Stimulated activated CD8-positive, alpha-beta memory T cell treated with anti-CD3 and anti-CD28 coated beads, Interleukin-7, amount 100 ng/mL, for 4 hours (primary cell): Measurements from ENCODE around the gene CD3E.
"Not testable (repeated sequence)": the region's sequence is repeated elsewhere in the genome, so short reads cannot be mapped to it uniquely, and the experiment has no call there.

Experiments used
- DNase-seq, 2 donors: peaks; one replicate each; pipeline ENCODE4 v3.0.0-alpha.2; 2020; ENCODE audit warnings: low read depth in 2 of 2

Gene CD3E

GRCh38 chr11:118290923-118291322 lies 13.6 kb upstream of the CD3E start:
- DNase-seq, result peak in 1 of 2 donors; percentile 31

- DNase-seq, result no peak
Measured at GRCh38 chr11:118291477-118292135, 12.9 kb upstream of the CD3E start.

DNA sequence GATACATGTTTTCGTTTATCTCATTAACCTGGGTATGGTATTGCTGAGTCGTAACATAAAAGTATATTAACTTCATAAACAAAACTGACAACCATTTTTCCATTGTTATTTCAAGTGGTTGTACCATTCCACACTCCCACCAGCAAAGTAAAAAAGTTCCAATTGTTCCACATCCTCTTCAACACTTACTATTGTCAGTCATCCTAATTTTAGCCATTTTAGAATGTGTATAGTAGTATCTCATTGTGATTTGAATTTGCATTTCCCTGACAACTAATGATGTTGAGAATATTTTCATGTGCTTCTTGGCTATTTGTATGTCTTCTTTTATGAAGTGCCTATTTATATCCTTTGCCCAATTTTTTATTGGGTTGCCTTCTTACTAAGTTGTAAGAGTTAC lies 10.5 kb upstream of the CD3E start:
- no peak for DNase-seq

GRCh38 chr11:118295199-118295598 lies 9.3 kb upstream of the CD3E start:
- no peak for DNase-seq

DNA sequence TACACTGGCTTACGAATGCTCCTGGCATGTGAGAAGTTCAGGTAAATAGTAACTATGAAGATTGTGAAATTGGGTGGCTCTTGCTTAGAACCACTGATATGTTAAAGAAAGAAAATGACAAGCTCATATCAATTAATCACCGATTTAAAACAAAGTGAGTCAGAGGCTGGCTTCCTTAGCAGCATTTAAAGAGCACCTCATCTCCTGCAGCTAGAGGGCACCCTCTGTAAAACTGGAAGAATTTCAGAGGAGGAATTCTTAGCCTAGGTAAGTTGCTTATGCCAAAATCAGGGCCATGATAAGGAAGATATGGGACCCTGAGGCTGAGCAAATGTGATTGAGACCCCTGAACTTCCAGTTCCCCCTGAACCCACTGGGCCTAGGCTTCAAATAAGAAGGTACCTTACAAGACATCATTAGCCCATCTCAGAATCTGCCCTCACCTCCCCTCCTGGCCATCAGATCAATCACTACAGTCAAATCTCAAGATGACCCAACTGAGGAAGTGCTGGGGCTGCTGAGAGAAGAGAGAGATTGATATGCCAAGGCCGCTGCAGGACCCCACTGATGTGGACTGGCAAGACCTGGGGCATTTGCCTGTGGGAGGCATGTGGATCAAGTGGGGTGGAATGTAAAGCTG lies 8.6 kb upstream of the CD3E start:
- DNase-seq, result peak; percentile 31 to 43

GRCh38 chr11:118301600-118302195 lies 2.8 kb upstream of the CD3E start:
- no peak for DNase-seq

GRCh38 chr11:118304227-118304567 lies 333 bp upstream of the CD3E start:
- DNase-seq, result no peak

DNA sequence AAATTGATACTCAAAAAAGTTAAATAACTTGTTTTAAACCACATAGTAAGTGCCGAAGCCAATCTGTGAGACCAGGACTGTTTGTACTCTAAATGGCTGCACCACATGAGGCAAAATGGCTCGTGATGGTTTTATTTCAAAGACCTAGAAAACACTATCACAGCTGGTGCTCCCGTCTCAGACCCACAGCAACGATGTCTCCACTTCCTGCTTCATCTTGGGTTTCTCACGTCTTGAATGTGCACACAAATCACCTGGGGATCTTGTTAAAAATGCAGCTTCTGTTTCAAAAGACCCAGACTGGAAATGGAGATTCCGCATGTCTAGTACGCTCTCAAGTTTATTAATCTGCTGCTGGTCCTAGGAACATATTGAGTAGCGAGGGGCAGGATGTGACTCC lies 1.2 kb downstream of the CD3E start:
- DNase-seq, result no peak

GRCh38 chr11:118306556-118306955 lies 2.0 kb downstream of the CD3E start:
- DNase-seq, result peak; percentile 38 to 45

GRCh38 chr11:118308995-118309528 lies 4.5 kb downstream of the CD3E start:
- not testable (repeated sequence) for DNase-seq

- no peak for DNase-seq
Measured at GRCh38 chr11:118310271-118310670, 5.7 kb downstream of the CD3E start.

DNA sequence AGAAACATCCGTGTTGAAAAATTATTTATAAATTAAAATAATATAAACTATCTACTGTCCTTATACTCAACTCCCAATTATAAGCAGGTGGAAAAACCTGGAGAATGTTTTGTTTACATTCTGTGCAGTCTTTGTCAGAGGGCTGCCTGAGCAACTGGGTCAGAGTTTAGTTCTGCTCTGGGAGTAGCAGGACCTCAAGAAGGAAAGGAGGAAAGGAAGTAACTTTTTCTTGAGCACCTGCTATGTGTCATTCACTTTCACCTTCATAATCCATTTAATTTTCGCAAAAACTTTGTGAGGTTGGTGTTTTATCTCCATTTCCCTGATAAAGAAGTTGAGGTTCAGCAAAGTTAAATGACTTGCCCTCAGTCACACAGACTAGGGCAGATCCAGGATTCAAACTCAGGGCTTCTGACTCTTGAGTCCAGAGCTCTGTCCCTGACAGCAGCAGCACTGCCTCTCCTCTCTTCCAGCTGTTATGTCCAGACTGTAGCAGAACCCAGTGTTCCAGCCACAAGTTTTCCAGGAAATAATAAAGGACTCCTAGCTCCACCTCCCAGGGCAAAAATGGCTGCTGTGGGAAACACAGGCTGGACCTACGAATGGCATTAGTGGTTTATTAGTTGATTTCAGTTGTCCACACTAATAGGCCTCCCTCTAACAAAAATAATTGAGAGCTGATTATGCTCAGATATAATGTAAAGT lies 6.4 kb downstream of the CD3E start:
- DNase-seq, result no peak

DNA sequence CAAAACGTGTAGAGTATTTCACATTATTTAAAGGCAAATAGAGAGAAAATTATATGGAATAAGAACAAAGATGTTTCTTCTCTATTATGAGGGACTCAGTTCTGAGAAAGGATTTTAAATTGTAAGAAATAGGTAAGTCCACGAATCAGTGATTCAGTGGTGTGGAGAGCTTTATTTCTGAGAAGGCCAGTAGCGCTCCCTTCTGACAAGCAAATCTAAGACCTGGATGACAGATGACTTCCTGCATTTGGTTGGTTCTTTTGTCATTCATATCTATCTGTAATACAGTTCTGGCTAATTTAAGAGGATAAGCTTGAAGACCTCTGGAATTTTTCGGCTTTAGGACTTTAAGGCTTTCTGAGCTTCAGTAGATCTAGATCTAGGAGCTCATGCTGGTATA lies 7.0 kb downstream of the CD3E start:
- no peak for DNase-seq

- no peak for DNase-seq
Measured at GRCh38 chr11:118312328-118312727, 7.8 kb downstream of the CD3E start.

GRCh38 chr11:118313242-118313641 lies 8.7 kb downstream of the CD3E start:
- no peak for DNase-seq

DNA sequence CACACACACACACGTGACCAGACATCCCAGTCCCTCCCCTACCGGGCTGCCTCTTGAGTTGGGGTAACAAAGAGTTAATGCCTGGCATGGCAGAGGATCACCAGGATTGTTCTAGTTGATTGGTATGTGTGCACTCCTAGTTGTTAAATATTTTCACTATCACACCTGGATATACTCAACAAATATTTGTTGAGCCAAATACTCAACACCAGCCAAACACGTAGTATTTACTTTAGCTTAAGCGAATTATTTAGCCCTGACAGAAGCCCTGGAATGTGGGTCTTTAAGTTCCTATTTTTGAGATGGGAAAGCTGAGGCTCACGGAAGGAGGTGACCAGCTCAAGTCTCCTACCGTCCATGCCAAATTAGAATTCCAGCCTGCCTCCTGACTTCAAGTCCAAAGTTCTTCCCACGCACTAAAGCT lies 10.5 kb downstream of the CD3E start:
- no peak for DNase-seq

DNA sequence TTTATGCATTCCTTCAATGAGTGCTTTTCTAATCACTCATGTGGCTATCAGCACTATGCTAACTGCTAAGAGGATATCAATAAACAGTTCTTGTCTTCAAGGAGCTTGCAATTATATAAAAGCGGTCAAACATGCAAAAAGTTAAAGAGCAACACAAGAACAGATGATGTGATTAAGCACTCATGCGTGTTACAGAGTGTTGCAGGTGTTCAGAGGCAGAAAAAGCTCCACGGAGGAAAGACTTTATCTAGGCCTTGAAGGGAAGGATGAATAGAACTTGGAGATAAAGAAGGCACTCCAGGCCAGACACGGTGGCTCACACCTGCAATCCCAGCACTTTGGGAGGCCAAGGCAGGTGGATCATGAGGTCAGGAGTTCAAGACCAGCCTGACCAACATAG lies 13.6 kb downstream of the CD3E start:
- DNase-seq, result no peak

- no peak for DNase-seq
Measured at GRCh38 chr11:118318581-118319336, 14.2 kb downstream of the CD3E start.

- DNase-seq, result no peak
Measured at GRCh38 chr11:118319337-118319707, 14.8 kb downstream of the CD3E start.

DNA sequence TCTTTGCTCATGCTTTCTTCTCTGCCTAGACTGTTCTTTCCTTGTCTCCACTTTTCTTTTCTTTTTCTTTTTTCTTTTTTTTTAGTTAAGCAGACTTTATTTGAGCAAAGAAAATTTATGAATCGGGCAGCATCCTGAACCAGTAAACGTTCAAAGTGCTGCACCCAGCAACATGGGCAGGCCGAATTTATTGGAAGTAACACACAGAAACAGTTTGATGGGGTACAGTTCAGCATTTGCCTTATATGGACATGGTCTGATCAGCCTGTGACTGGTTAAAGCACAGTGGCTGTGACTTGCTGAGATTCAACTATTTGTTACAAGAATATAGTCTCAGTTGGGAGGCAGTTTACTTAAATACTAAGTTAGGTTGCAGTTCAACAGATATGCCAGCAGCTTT lies 16.0 kb downstream of the CD3E start:
- DNase-seq, result no peak

GRCh38 chr11:118321386-118322082 lies 17.0 kb downstream of the CD3E start:
- no peak for DNase-seq
